HepG2 (cell line): Measurements from ENCODE around the gene INF2. TPM values are rescaled to one million over a fixed set of nuclear protein-coding genes. Genes with fewer than 3 reads are reported as not detected.

Source experiments
- AGO1 ChIP-seq: fragments of 200-400 bp; formaldehyde crosslinking; IDR thresholded peaks from 2 replicates; pipeline ENCODE4 v1.6.1; 2017; ENCODE audit warnings: mild to moderate bottlenecking, low read depth, low read length, moderate library complexity; ENCODE audit not compliant: poor library complexity, severe bottlenecking
- ARID5B ChIP-seq: IDR thresholded peaks from 2 replicates; pipeline ENCODE4 v1.4.0; 2020; ENCODE audit warnings: mild to moderate bottlenecking, missing genetic modification reagents
- HIVEP1 ChIP-seq: sonication (generic); formaldehyde crosslinking; IDR thresholded peaks from 2 replicates; pipeline ENCODE4 v1.4.0; 2020; ENCODE audit warnings: mild to moderate bottlenecking, missing genetic modification reagents
- HMG20B ChIP-seq: conservative IDR thresholded peaks from 2 replicates; pipeline ENCODE4 v1.6.1; 2016; ENCODE audit warnings: missing genetic modification reagents, missing compliant biosample characterization
- IRF2 ChIP-seq: IDR thresholded peaks from 2 replicates; pipeline ENCODE4 v1.6.1; 2018; ENCODE audit warnings: missing genetic modification reagents, missing compliant biosample characterization
- JUN ChIP-seq: sonication (generic); formaldehyde crosslinking; IDR thresholded peaks from 2 replicates; pipeline ENCODE4 v1.4.0; 2020; ENCODE audit warnings: mild to moderate bottlenecking, missing genetic modification reagents
- KAT2B ChIP-seq: fragments of 150-350 bp; IDR thresholded peaks from 2 replicates; pipeline ENCODE4 v1.6.1; 2014; ENCODE audit warnings: low read depth, low read length, borderline replicate concordance
- MYNN ChIP-seq: sonication (generic); formaldehyde crosslinking; IDR thresholded peaks from 2 replicates; pipeline ENCODE4 v1.4.0; 2020; ENCODE audit warnings: mild to moderate bottlenecking, low read depth, missing genetic modification reagents
- NFE2L2 ChIP-seq: fragments of 150-350 bp; IDR thresholded peaks from 2 replicates; pipeline ENCODE4 v1.6.1; 2014; ENCODE audit warnings: low read length
- PHF5A ChIP-seq: IDR thresholded peaks from one replicate; pipeline ENCODE4 v1.6.1; 2018; ENCODE audit warnings: low read depth, missing genetic modification reagents; ENCODE audit not compliant: unreplicated experiment
- PTBP1 ChIP-seq: fragments of 200-400 bp; formaldehyde crosslinking; IDR thresholded peaks from 2 replicates; pipeline ENCODE4 v1.6.1; 2018; ENCODE audit warnings: low read length, low read depth; ENCODE audit not compliant: poor library complexity, severe bottlenecking
- SP5 ChIP-seq: IDR thresholded peaks from 2 replicates; pipeline ENCODE4 v1.6.1; 2016; ENCODE audit warnings: low read depth, borderline replicate concordance
- TBP ChIP-seq: sonication (generic); formaldehyde crosslinking; IDR thresholded peaks from 2 replicates; pipeline ENCODE4 v1.5.0; 2020; ENCODE audit warnings: missing genetic modification reagents
- ZFY ChIP-seq: sonication (generic); formaldehyde crosslinking; IDR thresholded peaks from 2 replicates; pipeline ENCODE4 v1.4.0; 2020; ENCODE audit warnings: missing genetic modification reagents
- ZNF264 ChIP-seq: sonication (generic); formaldehyde crosslinking; IDR thresholded peaks from 2 replicates; pipeline ENCODE4 v1.4.0; 2020; ENCODE audit warnings: missing genetic modification reagents
- ZNF326 ChIP-seq: sonication (generic); formaldehyde crosslinking; IDR thresholded peaks from 2 replicates; pipeline ENCODE4 v1.4.0; 2020; ENCODE audit warnings: missing genetic modification reagents, borderline replicate concordance
- ZNF333 ChIP-seq: sonication (generic); formaldehyde crosslinking; IDR thresholded peaks from 2 replicates; pipeline ENCODE4 v1.4.0; 2020; ENCODE audit warnings: mild to moderate bottlenecking, missing genetic modification reagents, borderline replicate concordance
- ZNF343 ChIP-seq: sonication (generic); formaldehyde crosslinking; IDR thresholded peaks from 2 replicates; pipeline ENCODE4 v1.4.0; 2020; ENCODE audit warnings: mild to moderate bottlenecking, missing genetic modification reagents
- ZNF788 ChIP-seq: sonication (generic); formaldehyde crosslinking; IDR thresholded peaks from 2 replicates; pipeline ENCODE4 v1.5.0; 2020; ENCODE audit warnings: mild to moderate bottlenecking, missing genetic modification reagents, borderline replicate concordance
- polyA plus RNA-seq, 8 experiments: library from polyadenylated mRNA; depleted of rRNA in 3 of 8; stranded (reverse) in 7 of 8; unstranded in 1 of 8; fragments of >200 nt; fragmentation: Illumina TruSeq in 4 of 8; extraction: Trizol in 4 of 8; gene quantifications; 2 replicates each; pipeline versions ENCODE4 v1.2.1 to v1.2.3, GENCODE V29; 2011 to 2016; ENCODE audit warnings: low read depth in 4 of 8, missing spikeins in 1 of 8, mixed read lengths in 1 of 8; ENCODE audit not compliant: insufficient read depth in 1 of 8
- total RNA-seq, 5 experiments: library from RNA; depleted of rRNA; stranded (reverse); fragments of >200 nt; fragmentation: Illumina TruSeq; extraction: Trizol; gene quantifications; 2 replicates each; pipeline ENCODE4 v1.2.3, GENCODE V29; 2016; ENCODE audit warnings: low read depth in 1 of 5
- TF ChIP-seq, protein P1 (sequence below), 2 experiments: fragments of 450-650 bp in 1 of 2; sonication (generic) in 1 of 2; formaldehyde crosslinking; IDR thresholded peaks; 2 replicates each; pipeline versions ENCODE4 v1.5.0 to v1.8.0; 2020 to 2022; ENCODE audit warnings: mild to moderate bottlenecking in 1 of 2, missing genetic modification reagents in 1 of 2
- TF ChIP-seq, protein P2 (sequence below): sonication (generic); formaldehyde crosslinking; IDR thresholded peaks from 2 replicates; pipeline ENCODE4 v1.4.0; 2020; ENCODE audit warnings: missing genetic modification reagents, borderline replicate concordance

Gene INF2
- total and polyA plus RNA-seq, 2 of the 13 experiments (the other 11 are each of a cell fraction or from before 2014, with no cell fraction given) = 16.4 to 26.4 TPM

DNA sequence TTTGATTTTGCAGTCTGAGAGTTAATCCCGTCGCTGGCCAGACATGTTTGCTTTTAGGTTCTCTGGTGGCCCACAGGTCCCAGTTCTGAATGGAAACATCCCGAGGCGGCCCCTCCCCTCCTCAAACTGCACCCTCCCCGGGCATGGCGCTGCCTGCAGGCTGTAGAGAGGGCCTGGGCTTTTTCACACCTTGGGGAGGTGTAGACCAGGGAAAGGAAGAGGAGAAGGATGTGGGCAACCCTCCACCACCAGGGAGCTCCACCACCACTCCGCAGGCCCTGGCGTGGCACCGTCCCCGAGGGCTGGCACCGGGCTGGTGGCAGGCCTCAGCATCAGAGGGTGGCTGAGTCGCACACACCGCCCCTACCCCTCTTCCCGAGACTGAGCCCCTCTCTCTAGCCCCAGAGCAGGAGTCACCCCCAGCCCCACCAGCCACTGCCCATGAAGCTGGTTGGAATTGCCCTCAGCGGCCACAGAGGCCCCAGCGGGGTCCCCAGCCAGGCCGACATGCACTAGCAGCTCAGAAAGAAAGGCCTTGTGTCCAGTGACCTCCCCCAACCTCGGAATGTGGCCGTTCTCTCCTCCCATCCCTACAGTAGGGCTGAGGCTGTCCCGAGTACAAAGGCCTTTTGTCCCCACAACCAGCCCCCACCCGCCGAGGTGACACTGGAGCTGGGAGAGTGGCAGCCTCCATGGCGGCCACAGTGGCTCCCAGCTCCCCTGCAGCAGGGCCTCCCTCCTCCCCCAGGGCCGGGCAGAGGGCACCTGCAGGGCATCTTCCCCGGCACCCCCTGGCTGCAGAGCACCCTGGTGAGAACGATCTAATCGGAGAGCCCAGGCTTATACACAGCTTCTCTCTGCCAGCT is 23.5 kb upstream of the INF2 start (continued):
- TF ChIP-seq ZNF333 (no peak), ZNF264 (CRISPR knock-in tag) (peak; percentile 35), ZFY (CRISPR knock-in tag) (peak; percentile 76), JUN (CRISPR knock-in tag) (no peak), MYNN (no peak), SP5 (CRISPR knock-in tag) (peak; percentile 82), ZNF788 (CRISPR knock-in tag) (no peak; the same call in 1 of the 2 replicates), PTBP1 (no peak), ARID5B (CRISPR knock-in tag) (peak; percentile 4), HIVEP1 (CRISPR knock-in tag) (peak; percentile 77; the same call in 1 of the 2 replicates), AGO1 (no peak), IRF2 (CRISPR knock-in tag) (peak; percentile 18; the same call in 1 of the 2 replicates), TBP (CRISPR knock-in tag) (no peak), HMG20B (0 out of 2 replicates have a peak, but pooled peaks have one; percentile 64), ZNF326 (no peak), KAT2B (no peak), NFE2L2 (no peak), ZNF343 (CRISPR knock-in tag) (0 out of 2 replicates have a peak, but pooled peaks have one; percentile 52), PHF5A (CRISPR knock-in tag) (no peak)
- TF ChIP-seq, protein P1, sequence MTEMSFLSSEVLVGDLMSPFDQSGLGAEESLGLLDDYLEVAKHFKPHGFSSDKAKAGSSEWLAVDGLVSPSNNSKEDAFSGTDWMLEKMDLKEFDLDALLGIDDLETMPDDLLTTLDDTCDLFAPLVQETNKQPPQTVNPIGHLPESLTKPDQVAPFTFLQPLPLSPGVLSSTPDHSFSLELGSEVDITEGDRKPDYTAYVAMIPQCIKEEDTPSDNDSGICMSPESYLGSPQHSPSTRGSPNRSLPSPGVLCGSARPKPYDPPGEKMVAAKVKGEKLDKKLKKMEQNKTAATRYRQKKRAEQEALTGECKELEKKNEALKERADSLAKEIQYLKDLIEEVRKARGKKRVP (CRISPR knock-in tag; IDR thresholded peaks at IDR 0.05) = no peak
- TF ChIP-seq, protein P2, sequence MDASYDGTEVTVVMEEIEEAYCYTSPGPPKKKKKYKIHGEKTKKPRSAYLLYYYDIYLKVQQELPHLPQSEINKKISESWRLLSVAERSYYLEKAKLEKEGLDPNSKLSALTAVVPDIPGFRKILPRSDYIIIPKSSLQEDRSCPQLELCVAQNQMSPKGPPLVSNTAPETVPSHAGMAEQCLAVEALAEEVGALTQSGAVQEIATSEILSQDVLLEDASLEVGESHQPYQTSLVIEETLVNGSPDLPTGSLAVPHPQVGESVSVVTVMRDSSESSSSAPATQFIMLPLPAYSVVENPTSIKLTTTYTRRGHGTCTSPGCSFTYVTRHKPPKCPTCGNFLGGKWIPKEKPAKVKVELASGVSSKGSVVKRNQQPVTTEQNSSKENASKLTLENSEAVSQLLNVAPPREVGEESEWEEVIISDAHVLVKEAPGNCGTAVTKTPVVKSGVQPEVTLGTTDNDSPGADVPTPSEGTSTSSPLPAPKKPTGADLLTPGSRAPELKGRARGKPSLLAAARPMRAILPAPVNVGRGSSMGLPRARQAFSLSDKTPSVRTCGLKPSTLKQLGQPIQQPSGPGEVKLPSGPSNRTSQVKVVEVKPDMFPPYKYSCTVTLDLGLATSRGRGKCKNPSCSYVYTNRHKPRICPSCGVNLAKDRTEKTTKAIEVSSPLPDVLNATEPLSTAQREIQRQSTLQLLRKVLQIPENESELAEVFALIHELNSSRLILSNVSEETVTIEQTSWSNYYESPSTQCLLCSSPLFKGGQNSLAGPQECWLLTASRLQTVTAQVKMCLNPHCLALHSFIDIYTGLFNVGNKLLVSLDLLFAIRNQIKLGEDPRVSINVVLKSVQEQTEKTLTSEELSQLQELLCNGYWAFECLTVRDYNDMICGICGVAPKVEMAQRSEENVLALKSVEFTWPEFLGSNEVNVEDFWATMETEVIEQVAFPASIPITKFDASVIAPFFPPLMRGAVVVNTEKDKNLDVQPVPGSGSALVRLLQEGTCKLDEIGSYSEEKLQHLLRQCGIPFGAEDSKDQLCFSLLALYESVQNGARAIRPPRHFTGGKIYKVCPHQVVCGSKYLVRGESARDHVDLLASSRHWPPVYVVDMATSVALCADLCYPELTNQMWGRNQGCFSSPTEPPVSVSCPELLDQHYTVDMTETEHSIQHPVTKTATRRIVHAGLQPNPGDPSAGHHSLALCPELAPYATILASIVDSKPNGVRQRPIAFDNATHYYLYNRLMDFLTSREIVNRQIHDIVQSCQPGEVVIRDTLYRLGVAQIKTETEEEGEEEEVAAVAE (CRISPR knock-in tag) = no peak
